Bronchial smooth muscle cell (primary cell): ENCODE results near the gene COL4A3. TPM values are rescaled to one million over a fixed set of nuclear protein-coding genes. Genes with fewer than 3 reads are reported as not detected.

ENCODE experiments used
- total RNA-seq: library from RNA; depleted of rRNA; stranded (reverse); fragments of >200 nt; gene quantifications from 2 replicates; pipeline ENCODE4 v1.2.1, GENCODE V29; 2014

The COL4A3 gene
- total RNA-seq, result under 0.01 and 0.43 TPM in 2 replicates

GRCh38 chr2:227163998-227164762 lies at the start of gene COL4A3, which contains the start of gene COL4A4:
Gene COL4A3, plus strand, starts transcription at chr2:227164624. Its CDS starts 103 bp downstream, at chr2:227164727.
Gene COL4A4, minus strand, starts transcription at chr2:227164205. Its CDS starts 16,722 bp downstream, at chr2:227147483.

GRCh38 chr2:227324995-227325838 lies 160.8 kb downstream of the COL4A3 start, which contains the start of gene MFF:
Gene MFF, plus strand, starts transcription at chr2:227325251. Its CDS starts 5,415 bp downstream, at chr2:227330666.

Other genes starting within 250 kb of the COL4A3 start
- gene COL4A4, start 419 bp upstream of the COL4A3 start, total RNA-seq, result 0.16 and 0.17 TPM in 2 replicates
- 56.9 and 59.8 TPM in 2 replicates for gene MFF, start 160.6 kb downstream of the COL4A3 start, total RNA-seq
- gene TM4SF20, start 214.7 kb downstream of the COL4A3 start, total RNA-seq, result under 0.01 TPM in 1 of 2 replicates, not detected in the other
- not detected in 2 replicates for gene SCYGR1, start 223.3 kb downstream of the COL4A3 start, total RNA-seq